ENCODE results near the gene SLC25A39.
"Not testable (repeated sequence)": the region's sequence is repeated elsewhere in the genome, so short reads cannot be mapped to it uniquely, and the experiment has no call there.

DNA sequence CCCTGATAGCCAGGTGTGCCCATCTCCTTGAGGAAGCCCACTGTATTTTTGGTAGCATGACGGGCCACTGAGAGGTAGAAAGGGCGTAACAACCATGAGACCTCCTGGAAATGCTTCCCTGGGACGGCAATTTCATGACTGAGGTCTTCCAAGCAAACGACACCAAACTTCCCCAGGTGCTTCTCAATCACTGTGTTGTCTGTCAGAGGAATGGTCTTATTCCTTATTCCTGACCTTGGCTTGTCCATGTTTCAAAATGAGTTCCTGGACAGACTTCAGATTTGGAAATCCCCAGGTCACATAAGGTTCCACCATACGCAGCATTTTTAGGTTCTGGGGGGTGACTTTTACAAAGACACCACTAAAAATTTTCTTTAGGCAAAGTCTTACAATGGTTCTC, 40.4 kb upstream of the SLC25A39 start:
- TF ChIP-seq, protein P1, sequence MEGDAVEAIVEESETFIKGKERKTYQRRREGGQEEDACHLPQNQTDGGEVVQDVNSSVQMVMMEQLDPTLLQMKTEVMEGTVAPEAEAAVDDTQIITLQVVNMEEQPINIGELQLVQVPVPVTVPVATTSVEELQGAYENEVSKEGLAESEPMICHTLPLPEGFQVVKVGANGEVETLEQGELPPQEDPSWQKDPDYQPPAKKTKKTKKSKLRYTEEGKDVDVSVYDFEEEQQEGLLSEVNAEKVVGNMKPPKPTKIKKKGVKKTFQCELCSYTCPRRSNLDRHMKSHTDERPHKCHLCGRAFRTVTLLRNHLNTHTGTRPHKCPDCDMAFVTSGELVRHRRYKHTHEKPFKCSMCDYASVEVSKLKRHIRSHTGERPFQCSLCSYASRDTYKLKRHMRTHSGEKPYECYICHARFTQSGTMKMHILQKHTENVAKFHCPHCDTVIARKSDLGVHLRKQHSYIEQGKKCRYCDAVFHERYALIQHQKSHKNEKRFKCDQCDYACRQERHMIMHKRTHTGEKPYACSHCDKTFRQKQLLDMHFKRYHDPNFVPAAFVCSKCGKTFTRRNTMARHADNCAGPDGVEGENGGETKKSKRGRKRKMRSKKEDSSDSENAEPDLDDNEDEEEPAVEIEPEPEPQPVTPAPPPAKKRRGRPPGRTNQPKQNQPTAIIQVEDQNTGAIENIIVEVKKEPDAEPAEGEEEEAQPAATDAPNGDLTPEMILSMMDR (conservative IDR thresholded peaks at IDR 0.05; ENCODE audit: low read length) = not testable (repeated sequence)
- TF ChIP-seq EZH2phosphoT487 (IDR thresholded peaks at IDR 0.05; ENCODE audit: borderline replicate concordance) = not testable (repeated sequence)

Measured in Loucy (cell line).